HepG2 (cell line): ENCODE data around the gene MIB1. TPM values are rescaled to one million over a fixed set of nuclear protein-coding genes. Genes with fewer than 3 reads are reported as not detected.
A peak's percentile ranks its signal among the peaks of the same experiment; 100 is the strongest.

Source experiments
- ATAC-seq: fragments of 200-7000 bp; cut with Tn5 transposase; 3 replicates; pipeline ENCODE4 v1.9.1; 2020; ENCODE audit warnings: mild to moderate bottlenecking, moderate library complexity
- BruUV-seq: library from RNA; stranded (reverse); fragments of 400-500 nt; replicated peaks from 2 replicates; lab custom pipeline; 2021; lab: Mats Ljungman, UMichigan
- CTCF ChIA-PET: fragments of 300-600 bp; formaldehyde crosslinking; extraction: SDS; loops from one replicate; lab custom pipeline; 2021; ENCODE audit warnings: low total read pairs, inconsistent platforms, low intra/inter-chr PET ratio; lab: Yijun Ruan, JAX
- POLR2A ChIA-PET: fragments of 350-600 bp; sonication (Branson Sonifier 250); formaldehyde crosslinking; loops from one replicate; lab custom pipeline; 2020; ENCODE audit warnings: antibody characterized with exemption, inconsistent platforms; lab: Yijun Ruan, JAX
- DNase-seq: peaks from one replicate; pipeline ENCODE4 v3.0.0-alpha.2; 2015; ENCODE audit warnings: low spot score
- FAIRE-seq: peaks from 3 replicates; lab custom pipeline; 2011; peaks lifted over from hg19 to GRCh38; lab: Jason Lieb, UNC
- H2AFZ ChIP-seq: one replicate; pipeline ENCODE4 v1.6.1; 2011; ENCODE audit warnings: low read length, inconsistent platforms
- H3K27ac ChIP-seq: fragments of 300-600 bp; 3 replicates; pipeline ENCODE4 v1.8.0; 2011; ENCODE audit warnings: mixed run types, mild to moderate bottlenecking, mixed read lengths, low read length, inconsistent platforms; ENCODE audit not compliant: insufficient read depth; ENCODE audit errors: extremely low read length
- H3K27me3 ChIP-seq, 2 experiments: fragments of 200-600 bp in 1 of 2; 2 replicates in 1 of 2; 3 replicates in 1 of 2; pipeline versions ENCODE4 v1.6.0 to v1.8.0; 2011; ENCODE audit warnings: low read length in 2 of 2, mild to moderate bottlenecking in 2 of 2, moderate library complexity in 2 of 2, inconsistent platforms in 1 of 2; ENCODE audit not compliant: insufficient read depth in 2 of 2, control insufficient read depth in 1 of 2
- H3K36me3 ChIP-seq, 2 experiments: fragments of 200-600 bp in 1 of 2; replicated peaks in 1 of 2; 2 replicates in 1 of 2; 3 replicates in 1 of 2; pipeline versions ENCODE4 v1.5.1 to v1.8.0; 2011; ENCODE audit warnings: low read length in 2 of 2, inconsistent platforms in 1 of 2; ENCODE audit not compliant: insufficient read depth in 2 of 2, control insufficient read depth in 1 of 2
- H3K4me1 ChIP-seq: 2 replicates; pipeline ENCODE4 v1.5.1; 2012; ENCODE audit warnings: low read length, inconsistent platforms; ENCODE audit not compliant: insufficient read depth
- H3K4me2 ChIP-seq: 2 replicates; pipeline ENCODE4 v1.6.0; 2011; ENCODE audit warnings: low read depth, low read length, inconsistent platforms
- H3K4me3 ChIP-seq, 3 experiments: fragments of 200-600 bp in 1 of 3; sonication (generic), shearing (Covaris generic) in 1 of 3; replicated peaks in 1 of 3; 2 replicates each; pipeline ENCODE4 v1.5.1; 2011 to 2016; ENCODE audit warnings: low read length in 3 of 3, inconsistent platforms in 2 of 3, low read depth in 2 of 3, mild to moderate bottlenecking in 2 of 3, control low read depth in 1 of 3, mixed read lengths in 1 of 3; ENCODE audit not compliant: insufficient read depth in 1 of 3
- H3K79me2 ChIP-seq: one replicate; pipeline ENCODE4 v1.6.1; 2011; ENCODE audit warnings: low read length, inconsistent platforms; ENCODE audit not compliant: insufficient read depth
- H3K9ac ChIP-seq: 2 replicates; pipeline ENCODE4 v1.6.0; 2011; ENCODE audit warnings: mild to moderate bottlenecking, low read depth, low read length, inconsistent platforms; ENCODE audit not compliant: insufficient read depth
- H3K9me3 ChIP-seq: 2 replicates; pipeline ENCODE4 v1.5.1; 2012; ENCODE audit warnings: mild to moderate bottlenecking, low read length
- H4K20me1 ChIP-seq: 2 replicates; pipeline ENCODE4 v1.6.0; 2011; ENCODE audit warnings: inconsistent platforms, mild to moderate bottlenecking, low read length, moderate library complexity; ENCODE audit not compliant: insufficient read depth
- CCAR2 ChIP-seq: fragments of 200-400 bp; formaldehyde crosslinking; optimal IDR thresholded peaks from 2 replicates; pipeline ENCODE3; 2018; ENCODE audit warnings: low read depth, mild to moderate bottlenecking, low read length, moderate library complexity
- CEBPB ChIP-seq: IDR thresholded peaks from 2 replicates; pipeline ENCODE4 v1.6.1; 2011; ENCODE audit warnings: low read depth, low read length, improper control_type of control experiment, borderline replicate concordance
- CEBPG ChIP-seq: IDR thresholded peaks from 2 replicates; pipeline ENCODE4 v1.6.1; 2016
- HMGA1 ChIP-seq: sonication (generic); formaldehyde crosslinking; conservative IDR thresholded peaks from 2 replicates; pipeline ENCODE4 v1.4.0; 2020; ENCODE audit warnings: missing genetic modification reagents
- MAFF ChIP-seq: IDR thresholded peaks from 2 replicates; pipeline ENCODE4 v1.6.1; 2011; ENCODE audit warnings: low read depth, low read length, improper control_type of control experiment
- MAFK ChIP-seq, 2 experiments: IDR thresholded peaks in 1 of 2; conservative IDR thresholded peaks in 1 of 2; 2 replicates each; pipeline ENCODE4 v1.6.1; 2011; ENCODE audit warnings: improper control_type of control experiment in 2 of 2, low read length in 2 of 2
- STAG1 ChIP-seq: sonication (generic); formaldehyde crosslinking; IDR thresholded peaks from 2 replicates; pipeline ENCODE4 v1.4.0; 2020; ENCODE audit warnings: missing genetic modification reagents
- YY1 ChIP-seq: IDR thresholded peaks from 2 replicates; pipeline ENCODE4 v1.6.1; 2011; ENCODE audit warnings: low read length, low read depth, moderate library complexity, mild to moderate bottlenecking; ENCODE audit not compliant: insufficient read depth, insufficient replicate concordance
- ZFP90 ChIP-seq: sonication (generic); formaldehyde crosslinking; IDR thresholded peaks from 2 replicates; pipeline ENCODE4 v1.8.0; 2022; ENCODE audit warnings: missing genetic modification reagents, mild to moderate bottlenecking, inconsistent platforms, borderline replicate concordance
- ZNF3 ChIP-seq: IDR thresholded peaks from 2 replicates; pipeline ENCODE4 v1.7.0; 2017; ENCODE audit warnings: inconsistent platforms
- ZNF337 ChIP-seq: sonication (generic); formaldehyde crosslinking; IDR thresholded peaks from 2 replicates; pipeline ENCODE4 v1.5.1; 2020; ENCODE audit warnings: missing genetic modification reagents, low read depth, mild to moderate bottlenecking, borderline replicate concordance
- WGBS: methylation state at CpG from one replicate; pipeline ENCODE4 v1.1.6; 2017; ENCODE audit warnings: low lambda C conversion rate; 5-methylcytosine and 5-hydroxymethylcytosine counted together
- in situ Hi-C: cut with HindIII; loops from 2 replicates; pipeline ENCODE4 v1.10.0; 2017; ENCODE audit warnings: low pct_unique_long_range_greater_than_20kb; ENCODE audit not compliant: extremely low pct_ligation_motif_present
- intact Hi-C: fragments of 100-400 bp; cut with micrococcal nuclease; formaldehyde crosslinking; loops from one replicate; pipeline ENCODE4 v1.10.0; 2022; ENCODE audit not compliant: unreplicated experiment
- polyA plus RNA-seq, 8 experiments: library from polyadenylated mRNA; depleted of rRNA in 3 of 8; stranded (reverse) in 7 of 8; unstranded in 1 of 8; fragments of >200 nt; fragmentation: Illumina TruSeq in 4 of 8; extraction: Trizol in 4 of 8; gene quantifications; 2 replicates each; pipeline versions ENCODE4 v1.2.1 to v1.2.3, GENCODE V29; 2011 to 2016; ENCODE audit warnings: low read depth in 4 of 8, missing spikeins in 1 of 8, mixed read lengths in 1 of 8; ENCODE audit not compliant: insufficient read depth in 1 of 8
- total RNA-seq, 5 experiments: library from RNA; depleted of rRNA; stranded (reverse); fragments of >200 nt; fragmentation: Illumina TruSeq; extraction: Trizol; gene quantifications; 2 replicates each; pipeline ENCODE4 v1.2.3, GENCODE V29; 2016; ENCODE audit warnings: low read depth in 1 of 5
- TF ChIP-seq, protein P1 (sequence below): sonication (generic); formaldehyde crosslinking; IDR thresholded peaks from 2 replicates; pipeline ENCODE4 v1.5.0; 2020; ENCODE audit warnings: mild to moderate bottlenecking, missing genetic modification reagents, moderate library complexity

MIB1 gene
- total and polyA plus RNA-seq, 2 of the 13 experiments (the other 11 are each of a cell fraction or from before 2014, with no cell fraction given): 12.0 to 47.0 TPM

DNA sequence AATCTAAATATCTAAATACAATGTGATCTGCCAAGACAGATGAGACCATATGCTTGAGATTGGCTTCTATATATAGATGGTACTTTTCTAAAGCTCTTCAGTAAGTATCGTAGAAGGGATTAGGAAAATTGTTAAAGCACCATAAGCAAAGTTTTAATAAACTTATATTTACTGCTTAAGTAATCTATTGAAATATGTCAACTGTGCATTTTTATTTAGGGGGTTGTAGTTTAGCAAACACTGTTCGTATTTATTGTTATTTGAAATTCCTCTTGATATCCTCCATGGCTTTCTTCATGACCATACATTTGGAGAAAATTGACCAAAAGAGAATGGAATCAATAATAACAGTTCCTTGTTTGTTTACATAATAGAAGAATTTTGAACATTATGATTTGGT is 102.7 kb downstream of the MIB1 start:
- no peak for DNase-seq
- H3K36me3 ChIP-seq: peaks cover 8 to 54% of the 10 kb centered on the region in 2 experiments
- BruUV-seq: no TSS peak
- 93% methylated on average over 2 of the region's 2 CpGs for WGBS
- no peaks in the 10 kb centered on the region for H3K27me3 ChIP-seq
- no peak for ATAC-seq
- H3K4me2 ChIP-seq: no peak overlapping the region
- CTCF ChIA-PET: no interaction called here
- no peak overlapping the region for H2AFZ ChIP-seq
- H3K27ac ChIP-seq: no peak overlapping the region
- TF ChIP-seq HMGA1 (CRISPR knock-in tag) (no peak), MAFF (peak; percentile 76), ZNF3 (CRISPR knock-in tag) (no peak), ZNF337 (CRISPR knock-in tag) (no peak), MAFK (conservative IDR thresholded peaks at IDR 0.05 in 1 of 2, IDR thresholded peaks at IDR 0.05 in 1 of 2; ENCODE audit: low read length in 2 of 2) (peak; percentile 75 to 80)
- H3K79me2 ChIP-seq: no peaks in the 10 kb centered on the region
- no peak overlapping the region for H3K9ac ChIP-seq
- no peak for FAIRE-seq
- POLR2A ChIA-PET: no interaction called here
- no peaks in the 10 kb centered on the region for H3K9me3 ChIP-seq
- in situ Hi-C loops (no loop called here), intact Hi-C loops (no loop called here)
- H3K4me1 ChIP-seq: no peaks in the 10 kb centered on the region
- H3K4me3 ChIP-seq: no peak overlapping the region
- H4K20me1 ChIP-seq: no peaks in the 10 kb centered on the region

DNA sequence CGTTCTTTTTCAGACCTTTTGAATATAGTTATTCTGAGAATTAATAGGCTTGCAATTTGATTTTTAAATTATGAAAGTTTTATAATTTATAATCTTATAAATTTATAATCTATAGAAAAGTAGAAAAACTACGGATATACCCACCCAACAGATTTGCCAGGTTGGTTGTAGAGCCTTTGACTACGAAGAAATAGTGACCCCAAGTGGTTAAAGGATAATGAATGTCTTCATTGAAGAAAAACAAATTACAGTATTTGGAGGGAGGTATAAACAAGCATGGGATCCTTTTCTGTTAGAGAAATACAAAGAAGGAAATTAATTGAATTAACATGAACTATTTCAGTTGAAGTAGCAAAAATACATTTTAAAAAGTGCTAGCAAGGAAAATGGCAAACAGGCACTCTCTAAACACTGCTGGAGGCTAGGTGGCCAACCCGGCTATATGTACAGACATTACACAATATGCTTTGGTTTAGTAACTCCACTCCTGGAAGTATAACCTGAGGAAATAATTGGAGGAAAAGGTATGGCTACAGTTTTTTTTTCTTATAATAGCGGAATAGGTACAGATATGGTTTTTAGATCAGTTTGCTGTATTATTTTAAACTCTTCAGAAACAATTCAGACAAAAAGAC is 110.9 kb downstream of the MIB1 start:
- Histone ChIP-seq H3K9me3 (no peaks in the 10 kb centered on the region), H3K4me1 (no peaks in the 10 kb centered on the region), H3K36me3 (peaks cover 4 to 24% of the 10 kb centered on the region in 2 experiments), H3K27ac (no peak overlapping the region), H3K4me2 (no peak overlapping the region), H3K4me3 (no peak overlapping the region), H3K27me3 (no peaks in the 10 kb centered on the region), H3K9ac (no peak overlapping the region), H4K20me1 (no peaks in the 10 kb centered on the region), H3K79me2 (no peaks in the 10 kb centered on the region), H2AFZ (no peak overlapping the region)
- 0 out of 2 replicates have a peak, but pooled peaks have one; percentile 40 for TF ChIP-seq CEBPB
- no peak for TF ChIP-seq CCAR2
- TF ChIP-seq, protein P1, sequence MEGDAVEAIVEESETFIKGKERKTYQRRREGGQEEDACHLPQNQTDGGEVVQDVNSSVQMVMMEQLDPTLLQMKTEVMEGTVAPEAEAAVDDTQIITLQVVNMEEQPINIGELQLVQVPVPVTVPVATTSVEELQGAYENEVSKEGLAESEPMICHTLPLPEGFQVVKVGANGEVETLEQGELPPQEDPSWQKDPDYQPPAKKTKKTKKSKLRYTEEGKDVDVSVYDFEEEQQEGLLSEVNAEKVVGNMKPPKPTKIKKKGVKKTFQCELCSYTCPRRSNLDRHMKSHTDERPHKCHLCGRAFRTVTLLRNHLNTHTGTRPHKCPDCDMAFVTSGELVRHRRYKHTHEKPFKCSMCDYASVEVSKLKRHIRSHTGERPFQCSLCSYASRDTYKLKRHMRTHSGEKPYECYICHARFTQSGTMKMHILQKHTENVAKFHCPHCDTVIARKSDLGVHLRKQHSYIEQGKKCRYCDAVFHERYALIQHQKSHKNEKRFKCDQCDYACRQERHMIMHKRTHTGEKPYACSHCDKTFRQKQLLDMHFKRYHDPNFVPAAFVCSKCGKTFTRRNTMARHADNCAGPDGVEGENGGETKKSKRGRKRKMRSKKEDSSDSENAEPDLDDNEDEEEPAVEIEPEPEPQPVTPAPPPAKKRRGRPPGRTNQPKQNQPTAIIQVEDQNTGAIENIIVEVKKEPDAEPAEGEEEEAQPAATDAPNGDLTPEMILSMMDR (CRISPR knock-in tag): peak; percentile 38; the same call in 1 of the 2 replicates
- 0 out of 2 replicates have a peak, but pooled peaks have one; percentile 39 for TF ChIP-seq CEBPG
- TF ChIP-seq STAG1 (CRISPR knock-in tag): peak; percentile 40
- no peak for TF ChIP-seq YY1
- no peak for TF ChIP-seq ZFP90 (CRISPR knock-in tag)
- 86% methylated on average over 5 of the region's 5 CpGs for WGBS
- ATAC-seq (no peak), DNase-seq (no peak), FAIRE-seq (no peak)
- ChIA-PET CTCF (no interaction called here), POLR2A (no interaction called here)
- intact Hi-C loops (no loop called here), in situ Hi-C loops (no loop called here)
- BruUV-seq: no TSS peak
